GM11168 (cell line): ENCODE results near the gene RHEB.

ENCODE experiments used
- in situ Hi-C: fragments of 300-500 bp; cut with MboI; formaldehyde crosslinking; loops from one replicate; pipeline ENCODE4 v1.12.0; 2022; ENCODE audit warnings: low sequenced_read_pairs; ENCODE audit not compliant: unreplicated experiment

The RHEB gene

GRCh38 chr7:151505433-151505832, 14.3 kb downstream of the RHEB start:
- in situ Hi-C loops = no loop called here

DNA sequence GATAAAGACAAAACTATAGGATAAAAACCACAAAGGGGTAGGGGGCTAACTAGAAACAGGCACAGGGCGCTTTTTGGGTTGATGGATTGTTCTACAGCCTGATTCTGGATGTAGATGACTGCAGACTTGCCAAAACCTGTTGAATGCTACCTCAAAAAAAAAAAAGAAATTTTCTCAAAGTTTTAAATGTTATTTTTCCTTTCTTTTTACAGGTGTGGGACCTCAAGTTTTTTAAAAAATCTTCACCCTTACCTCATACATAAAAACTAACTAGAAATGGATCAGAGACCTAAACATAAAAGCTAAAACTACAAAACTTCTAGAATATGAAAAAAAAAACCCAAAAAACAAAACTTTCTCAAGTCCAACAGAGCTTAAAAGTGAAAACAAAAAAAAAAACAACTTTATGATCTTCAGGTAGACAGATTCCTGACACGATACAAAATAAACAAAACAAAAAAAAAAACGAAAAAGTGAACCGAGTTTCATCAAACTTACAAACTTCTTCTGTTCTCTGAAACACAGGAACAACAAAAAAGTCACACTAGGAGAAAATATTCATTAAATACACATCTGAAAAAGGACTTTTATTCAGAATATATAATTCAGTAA, 14.9 kb downstream of the RHEB start:
- in situ Hi-C loops = no loop called here

DNA sequence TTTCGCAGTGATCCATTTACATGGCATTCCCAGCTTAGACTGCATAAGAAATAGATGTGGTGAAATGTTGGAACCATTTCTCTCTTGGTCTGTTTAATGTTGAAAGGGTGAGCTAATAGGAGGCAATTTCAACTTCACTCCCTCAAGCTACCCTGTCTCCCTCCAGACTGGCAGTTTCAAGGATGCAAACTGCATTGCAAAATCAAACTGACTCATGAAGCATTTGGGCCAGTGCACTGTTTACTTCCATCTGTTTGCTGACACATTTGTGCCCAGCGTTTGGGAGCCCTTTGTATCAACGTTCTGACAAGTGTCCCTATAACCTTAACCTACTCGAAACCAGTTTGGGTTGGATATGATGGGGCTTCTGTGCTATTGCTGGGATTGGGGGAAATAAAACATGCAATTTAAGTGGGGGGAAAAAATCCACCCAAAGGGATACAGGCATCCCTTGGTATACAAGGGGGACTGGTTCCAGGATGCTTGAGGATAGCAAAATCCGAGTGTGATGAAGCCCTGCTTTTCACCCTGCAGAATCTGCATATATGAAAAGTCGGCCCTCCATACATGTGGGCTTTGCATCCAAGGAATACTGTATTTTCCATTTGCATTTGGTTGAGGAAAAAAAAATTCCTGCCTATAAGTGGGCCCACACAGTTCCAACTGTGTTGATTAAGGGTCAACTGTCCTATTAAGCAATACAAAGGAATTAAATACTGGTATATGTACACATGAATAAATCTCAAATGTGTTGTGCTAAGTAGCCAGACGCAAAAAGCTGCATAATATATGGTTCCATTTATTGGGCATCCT, 15.6 kb downstream of the RHEB start:
- in situ Hi-C loops = no loop called here

DNA sequence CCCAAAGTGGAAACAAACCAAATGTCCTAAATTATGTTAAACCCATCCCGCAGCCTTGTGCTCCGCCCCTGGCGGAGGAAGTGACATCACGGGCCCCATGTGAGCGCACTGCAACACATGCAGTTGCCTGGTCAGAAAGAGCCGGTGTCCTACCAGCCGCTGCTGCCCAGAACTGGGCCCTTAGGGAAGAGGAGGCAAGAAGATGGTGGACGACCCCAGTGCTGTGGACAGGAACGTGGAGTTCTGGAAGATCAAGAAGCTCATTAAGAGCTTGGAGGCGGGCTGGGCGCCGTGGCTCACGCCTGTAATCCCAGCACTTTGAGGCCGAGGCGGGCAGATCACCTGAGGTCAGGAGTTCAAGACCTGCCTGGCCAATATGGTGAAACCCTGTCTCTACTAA, 18.0 kb downstream of the RHEB start:
- in situ Hi-C loops = no loop called here

DNA sequence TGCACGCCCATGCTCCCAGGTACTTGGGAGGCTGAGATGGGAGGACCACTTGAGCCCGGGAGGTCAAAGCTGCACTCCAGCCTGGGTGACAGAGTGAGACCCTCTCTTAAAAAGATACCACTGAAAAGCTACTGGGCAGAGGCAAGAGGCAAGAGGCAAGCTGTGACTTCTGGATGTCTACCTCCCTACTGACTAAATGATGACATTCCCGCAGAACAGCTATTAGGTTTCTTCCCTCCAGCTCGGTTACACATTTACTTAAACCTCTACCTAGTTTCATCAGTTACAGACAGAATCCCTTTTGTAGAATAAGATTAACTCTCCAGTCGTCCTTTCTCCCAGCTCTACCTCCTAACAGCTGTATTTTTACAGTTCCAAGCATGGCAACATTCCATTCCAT, 21.2 kb downstream of the RHEB start:
- in situ Hi-C loops = no loop called here

GRCh38 chr7:151497306-151497871, 22.3 kb downstream of the RHEB start:
- in situ Hi-C loops = no loop called here

GRCh38 chr7:151495360-151495759, 24.3 kb downstream of the RHEB start:
- in situ Hi-C loops = no loop called here

DNA sequence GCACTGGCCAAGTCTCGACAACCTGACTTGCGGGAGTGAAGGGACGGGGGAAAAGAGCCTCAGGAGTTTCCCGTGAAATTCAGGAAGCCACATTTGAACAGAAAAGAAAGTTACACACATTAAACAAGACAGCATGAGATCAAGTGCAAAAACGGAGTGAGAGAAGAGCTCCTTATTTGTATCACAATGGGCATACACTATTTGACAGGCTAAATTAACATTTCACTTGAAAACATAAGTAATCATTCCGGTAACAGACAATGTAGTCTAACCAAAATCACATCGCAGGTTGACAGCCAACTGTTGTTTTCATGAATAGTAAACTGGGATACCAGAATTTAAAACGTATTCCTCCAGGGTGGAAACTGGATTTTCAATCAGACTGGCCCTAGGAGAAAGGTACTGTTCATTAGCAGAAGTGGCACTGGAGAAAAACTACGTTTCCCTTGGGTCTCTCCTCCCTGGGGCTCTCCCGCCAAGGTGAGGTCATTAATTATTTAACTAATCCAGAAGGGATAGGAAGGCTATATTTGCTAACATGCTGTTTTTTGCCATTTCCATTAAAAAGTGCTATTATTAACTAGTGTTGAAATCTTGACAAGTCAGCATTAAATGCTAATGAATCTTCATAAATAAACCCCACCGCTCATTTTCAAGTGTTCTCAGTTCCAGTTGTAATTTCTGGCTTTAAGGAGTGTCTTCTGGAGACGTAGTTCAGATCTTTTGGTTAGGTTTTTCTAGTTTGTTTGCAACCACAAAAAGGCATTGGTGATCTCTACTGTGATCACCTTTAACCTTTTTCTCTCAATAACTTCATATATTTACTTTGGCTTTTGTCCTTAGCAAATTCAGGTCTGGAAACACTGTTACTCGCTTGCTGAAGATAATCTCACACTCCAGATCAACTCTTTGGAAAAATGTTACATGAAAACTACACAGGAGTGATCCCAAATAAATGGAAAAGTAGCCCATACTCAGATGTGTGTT, 25.1 kb downstream of the RHEB start:
- in situ Hi-C loops = no loop called here

- in situ Hi-C loops = no loop called here
Measured at GRCh38 chr7:151493083-151493482, 26.6 kb downstream of the RHEB start.

- in situ Hi-C loops = no loop called here
Measured at GRCh38 chr7:151491859-151492258, 27.8 kb downstream of the RHEB start.

DNA sequence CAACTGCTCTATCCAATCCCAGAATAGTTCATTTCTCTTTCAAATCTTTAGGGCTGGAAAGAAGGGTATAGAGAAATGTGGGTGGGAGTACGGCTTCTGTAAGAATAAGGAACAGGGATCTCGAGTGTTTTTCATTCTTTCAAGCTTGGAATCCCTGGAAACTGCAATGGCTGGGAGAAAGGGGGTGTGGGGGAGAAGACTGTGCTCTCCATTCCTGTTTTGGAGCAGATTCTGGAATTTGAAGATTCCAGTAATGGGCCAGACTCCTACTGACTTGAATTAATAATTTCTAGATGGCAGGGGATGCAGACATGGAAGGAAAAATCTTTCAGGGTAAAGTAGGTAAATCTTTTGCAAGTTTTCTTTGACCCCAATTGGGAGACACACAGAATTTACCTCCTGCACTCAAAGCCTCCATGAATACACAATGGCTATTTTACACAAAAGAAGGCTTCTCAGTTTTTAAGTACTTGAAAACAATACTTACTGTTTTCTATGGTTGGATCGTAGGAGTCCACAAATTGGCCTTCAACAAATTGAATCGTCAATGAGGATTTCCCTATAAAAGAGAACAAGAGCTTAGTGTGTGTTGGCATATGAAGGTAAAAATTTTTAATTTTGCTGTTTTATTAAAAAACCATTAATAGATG, 29.1 kb downstream of the RHEB start:
- in situ Hi-C loops = no loop called here

- in situ Hi-C loops = no loop called here
Measured at GRCh38 chr7:151489498-151489897, 30.2 kb downstream of the RHEB start.

DNA sequence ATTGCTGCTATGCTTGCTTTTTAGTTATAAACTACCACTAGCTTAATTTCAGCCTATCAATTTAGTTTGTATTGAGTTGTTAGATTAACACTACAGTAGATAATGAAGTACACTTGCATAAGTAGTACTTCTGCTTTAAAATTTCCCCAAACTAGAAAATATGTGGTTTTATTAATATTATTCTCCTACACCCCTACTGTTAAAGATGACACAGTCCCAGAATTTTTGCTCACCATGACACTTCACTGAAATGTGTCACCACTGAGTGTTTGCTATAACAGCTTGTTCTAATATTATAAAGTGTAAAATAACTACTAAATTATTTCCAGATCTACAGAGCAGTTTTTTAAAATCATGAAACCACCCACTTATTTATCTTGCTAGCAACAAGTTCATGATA, 31.6 kb downstream of the RHEB start:
- in situ Hi-C loops = no loop called here

DNA sequence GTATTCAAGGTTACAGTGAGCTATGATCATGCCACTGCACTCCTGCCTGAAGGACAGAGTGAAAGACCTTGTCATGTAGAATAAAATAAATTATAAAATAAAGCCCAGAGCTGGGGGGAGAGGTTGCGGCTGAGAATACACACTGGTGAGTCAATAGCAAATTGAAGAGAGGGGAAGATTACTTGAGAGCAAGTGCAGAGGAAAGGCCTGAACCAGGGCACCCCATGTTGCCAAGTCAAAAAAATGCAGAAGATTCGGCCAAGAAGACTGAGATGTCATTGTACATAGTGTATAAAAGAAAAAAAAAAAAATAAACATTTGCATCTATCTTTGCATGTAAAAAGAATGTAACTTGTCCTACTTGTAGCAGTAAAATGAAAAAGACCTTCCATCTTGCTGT, 32.5 kb downstream of the RHEB start:
- in situ Hi-C loops = no loop called here

- in situ Hi-C loops = no loop called here
Measured at GRCh38 chr7:151486074-151486473, 33.6 kb downstream of the RHEB start.

DNA sequence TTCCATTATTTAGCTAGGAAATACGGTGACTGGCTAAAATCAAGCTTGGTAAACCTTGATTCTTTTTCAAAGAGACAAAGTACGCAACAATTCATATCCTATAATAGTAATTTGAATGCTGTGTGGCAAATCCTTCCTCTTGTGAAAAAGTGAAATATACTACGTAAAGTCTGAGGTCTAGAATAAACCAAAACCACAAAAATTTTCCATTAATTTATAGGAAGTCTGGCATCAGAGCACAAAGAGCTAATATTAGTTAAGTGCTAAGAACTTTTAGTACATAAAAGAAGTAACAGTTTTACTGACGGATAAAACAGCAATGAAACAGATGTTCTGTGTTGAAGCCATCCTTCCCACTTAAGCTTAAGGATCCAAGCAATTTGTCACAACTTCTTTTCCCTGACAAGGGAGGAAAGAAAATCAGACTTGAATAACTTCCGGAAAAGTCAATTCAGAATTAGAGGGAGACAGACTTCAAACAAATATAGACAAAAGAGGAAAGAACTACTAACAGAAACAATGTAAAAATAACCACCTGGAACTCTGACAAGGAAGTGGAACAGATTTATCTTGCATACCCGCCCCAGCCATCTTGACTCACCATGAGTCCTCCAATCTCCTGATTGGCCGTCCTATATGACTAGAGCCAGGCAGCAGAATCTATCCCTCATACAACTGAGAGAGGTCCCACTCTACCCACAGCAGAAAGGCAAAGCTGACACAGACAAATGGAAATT, 34.6 kb downstream of the RHEB start:
- in situ Hi-C loops = no loop called here

DNA sequence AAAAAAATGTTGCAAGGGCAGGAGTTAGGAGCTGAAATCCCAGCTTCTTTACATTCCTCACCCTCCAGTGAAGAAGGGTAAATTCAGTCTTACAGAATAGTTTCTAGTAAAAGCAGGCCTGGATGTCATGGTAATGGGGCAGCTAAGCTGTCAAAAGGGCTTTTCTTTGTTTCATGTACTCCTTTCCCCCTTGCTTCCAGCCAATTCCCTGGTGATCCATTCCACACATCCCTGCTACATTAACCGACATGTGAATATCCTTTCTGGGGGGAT, 36.0 kb downstream of the RHEB start:
- in situ Hi-C loops = no loop called here

DNA sequence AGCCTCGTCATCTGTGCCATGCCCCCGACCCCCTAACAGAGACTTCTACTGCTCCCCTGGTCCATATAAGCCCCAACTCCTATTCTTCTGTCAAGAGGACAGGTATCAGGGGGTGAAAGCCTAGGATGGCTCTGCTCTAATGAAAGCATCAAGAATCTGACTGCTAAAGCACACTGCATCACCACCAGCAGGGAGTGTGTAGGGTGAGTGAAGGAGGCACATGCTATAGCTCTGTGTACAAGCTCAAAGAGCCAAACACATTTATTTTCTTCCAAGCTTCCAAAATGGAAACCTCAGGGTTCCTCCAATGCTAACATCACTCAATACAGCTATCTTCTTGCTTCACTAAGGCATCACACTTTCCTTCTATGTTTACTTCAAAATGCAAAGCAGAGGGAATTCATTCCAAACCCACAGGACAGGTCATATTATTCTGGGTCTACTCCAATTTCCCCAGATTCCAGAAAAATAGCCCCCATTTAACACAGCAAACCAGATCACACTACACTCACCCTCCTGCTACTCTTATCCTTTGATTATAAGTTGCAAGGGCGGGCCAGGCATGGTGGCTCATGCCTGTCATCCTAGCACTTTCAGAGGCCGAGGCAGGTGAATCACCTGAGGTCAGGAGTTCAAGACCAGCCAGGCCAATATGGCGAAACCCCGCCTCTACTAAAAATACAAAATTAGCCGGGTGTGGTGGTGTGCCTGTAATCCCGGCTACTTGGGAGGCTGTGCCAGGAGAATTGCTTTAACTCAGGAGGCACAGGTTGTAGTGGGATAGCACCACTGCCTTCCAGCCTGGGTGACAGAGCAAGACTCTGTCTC, 36.6 kb downstream of the RHEB start:
- in situ Hi-C loops = no loop called here
